H1 (cell line): ENCODE data around the gene ENAH. TPM values are rescaled to one million over a fixed set of nuclear protein-coding genes. Genes with fewer than 3 reads are reported as not detected.

Experiments used
- CTCF ChIA-PET: fragments of 300-600 bp; sonication (Branson Sonifier 250); formaldehyde crosslinking; loops from one replicate; lab custom pipeline; 2021; ENCODE audit not compliant: partially characterized antibody; lab: Charles Lee
- POLR2A ChIA-PET: fragments of 300-600 bp; sonication (Branson Sonifier 250); formaldehyde crosslinking; loops from one replicate; lab custom pipeline; 2021; ENCODE audit warnings: inconsistent platforms; ENCODE audit not compliant: partially characterized antibody; lab: Charles Lee
- DNase-seq, 2 experiments: peaks; one replicate each; pipeline versions ENCODE4 v3.0.0 to v3.0.0-alpha.2; 2010 to 2022; ENCODE audit warnings: low spot score in 2 of 2, low read depth in 1 of 2, mixed read lengths in 1 of 2
- FAIRE-seq: peaks from 2 replicates; lab custom pipeline; 2011; peaks lifted over from hg19 to GRCh38; lab: Jason Lieb, UNC
- H2AFZ ChIP-seq: 2 replicates; pipeline ENCODE4 v1.8.1; 2012; ENCODE audit warnings: low read length, inconsistent platforms
- H2AK5ac ChIP-seq: 2 replicates; pipeline ENCODE4 v1.6.1; 2013; ENCODE audit warnings: low read depth, low read length
- H2BK120ac ChIP-seq: replicated peaks from 2 replicates; pipeline ENCODE3; 2013; ENCODE audit warnings: low read depth, low read length, inconsistent platforms
- H2BK12ac ChIP-seq: 2 replicates; pipeline ENCODE4 v1.6.1; 2013; ENCODE audit warnings: low read depth, low read length
- H2BK15ac ChIP-seq: 2 replicates; pipeline ENCODE4 v1.6.1; 2013; ENCODE audit warnings: low read length
- H2BK20ac ChIP-seq: 2 replicates; pipeline ENCODE4 v1.6.1; 2013; ENCODE audit warnings: low read length
- H2BK5ac ChIP-seq: 2 replicates; pipeline ENCODE4 v1.6.1; 2013; ENCODE audit warnings: low read depth, low read length
- H3K14ac ChIP-seq: 2 replicates; pipeline ENCODE4 v1.6.1; 2013; ENCODE audit warnings: inconsistent platforms; ENCODE audit not compliant: insufficient read length
- H3K18ac ChIP-seq: 2 replicates; pipeline ENCODE4 v1.6.1; 2013; ENCODE audit warnings: low read length; ENCODE audit errors: extremely low read depth
- H3K23ac ChIP-seq: 2 replicates; pipeline ENCODE4 v1.6.1; 2013; ENCODE audit warnings: inconsistent platforms; ENCODE audit not compliant: insufficient read length
- H3K23me2 ChIP-seq: 2 replicates; pipeline ENCODE4 v1.6.1; 2013; ENCODE audit warnings: low read depth, low read length
- H3K27ac ChIP-seq: 2 replicates; pipeline ENCODE4 v1.6.1; 2011; ENCODE audit warnings: low read depth, low read length, inconsistent platforms
- H3K27me3 ChIP-seq, 4 experiments: replicated peaks in 1 of 4; 1 replicate in 1 of 4; 2 replicates in 3 of 4; pipeline versions ENCODE4 v1.6.1 to v1.8.1; 2011 to 2013; ENCODE audit warnings: low read length in 3 of 4, mild to moderate bottlenecking in 3 of 4, inconsistent platforms in 2 of 4, mixed read lengths in 2 of 4, moderate library complexity in 1 of 4; ENCODE audit not compliant: control insufficient read depth in 3 of 4, insufficient read depth in 3 of 4; ENCODE audit errors: extremely low read depth in 1 of 4
- H3K36me3 ChIP-seq, 4 experiments: 2 replicates each; pipeline versions ENCODE4 v1.6.1 to v1.8.1; 2011 to 2013; ENCODE audit warnings: mild to moderate bottlenecking in 4 of 4, low read length in 3 of 4, moderate library complexity in 2 of 4, control low read depth in 1 of 4, inconsistent platforms in 1 of 4; ENCODE audit not compliant: insufficient read depth in 4 of 4, control insufficient read depth in 2 of 4
- H3K4ac ChIP-seq: replicated peaks from 2 replicates; pipeline ENCODE3; 2013; ENCODE audit warnings: low read length, low read depth, mixed read lengths, inconsistent platforms; ENCODE audit not compliant: insufficient read length
- H3K4me1 ChIP-seq, 4 experiments: replicated peaks in 1 of 4; 1 replicate in 1 of 4; 2 replicates in 3 of 4; pipeline versions ENCODE4 v1.6.1 to v1.8.1; 2011 to 2013; ENCODE audit warnings: low read length in 3 of 4, inconsistent platforms in 2 of 4, mixed read lengths in 1 of 4; ENCODE audit not compliant: insufficient read depth in 4 of 4, control insufficient read depth in 3 of 4
- H3K4me2 ChIP-seq, 2 experiments: 2 replicates each; pipeline versions ENCODE4 v1.6.1 to v1.8.1; 2011 to 2013; ENCODE audit warnings: low read depth in 2 of 2, low read length in 2 of 2, control low read depth in 1 of 2, inconsistent platforms in 1 of 2, mild to moderate bottlenecking in 1 of 2; ENCODE audit not compliant: insufficient read depth in 1 of 2
- H3K4me3 ChIP-seq, 4 experiments: fragments of 200-600, 300-600 bp in 1 of 4; sonication (generic), shearing (Covaris generic), sonication (Bioruptor Twin) in 1 of 4; 2 replicates each; pipeline versions ENCODE4 v1.5.1 to v1.8.1; 2011 to 2016; ENCODE audit warnings: low read length in 4 of 4, low read depth in 3 of 4, control low read depth in 2 of 4, inconsistent platforms in 2 of 4, mild to moderate bottlenecking in 2 of 4, mixed read lengths in 1 of 4, moderate library complexity in 1 of 4; ENCODE audit not compliant: insufficient read depth in 2 of 4; ENCODE audit errors: extremely low read depth in 1 of 4
- H3K56ac ChIP-seq: replicated peaks from 2 replicates; pipeline ENCODE3; 2013; ENCODE audit warnings: low read depth, mild to moderate bottlenecking, mixed read lengths, low read length, inconsistent platforms; ENCODE audit not compliant: insufficient read length
- H3K79me1 ChIP-seq: 2 replicates; pipeline ENCODE4 v1.6.1; 2013; ENCODE audit warnings: low read depth, low read length, control low read depth
- H3K79me2 ChIP-seq, 2 experiments: 2 replicates each; pipeline versions ENCODE4 v1.6.1 to v1.8.1; 2012 to 2013; ENCODE audit warnings: low read length in 2 of 2, mild to moderate bottlenecking in 2 of 2, inconsistent platforms in 1 of 2; ENCODE audit not compliant: insufficient read depth in 2 of 2, control insufficient read depth in 1 of 2
- H3K9ac ChIP-seq, 4 experiments: replicated peaks in 1 of 4; 1 replicate in 1 of 4; 2 replicates in 3 of 4; pipeline versions ENCODE4 v1.6.1 to v1.8.1; 2011 to 2013; ENCODE audit warnings: low read depth in 3 of 4, low read length in 3 of 4, control low read depth in 2 of 4, mild to moderate bottlenecking in 2 of 4, moderate library complexity in 2 of 4, inconsistent platforms in 1 of 4; ENCODE audit errors: extremely low read depth in 1 of 4
- H3K9me3 ChIP-seq, 2 experiments: 2 replicates each; pipeline versions ENCODE4 v1.6.1 to v1.8.1; 2012 to 2013; ENCODE audit warnings: mild to moderate bottlenecking in 2 of 2, moderate library complexity in 2 of 2, control low read depth in 1 of 2, inconsistent platforms in 1 of 2, low read depth in 1 of 2, low read length in 1 of 2, mixed read lengths in 1 of 2; ENCODE audit not compliant: insufficient read depth in 2 of 2
- H4K20me1 ChIP-seq, 2 experiments: replicated peaks in 1 of 2; 2 replicates each; pipeline versions ENCODE3 to v1.8.1; 2011 to 2013; ENCODE audit warnings: inconsistent platforms in 2 of 2, low read length in 2 of 2, mild to moderate bottlenecking in 1 of 2; ENCODE audit not compliant: insufficient read depth in 2 of 2, control insufficient read depth in 1 of 2
- H4K5ac ChIP-seq: 2 replicates; pipeline ENCODE4 v1.6.1; 2013; ENCODE audit warnings: low read length, low read depth, mixed read lengths, inconsistent platforms; ENCODE audit not compliant: insufficient read length
- H4K8ac ChIP-seq: 2 replicates; pipeline ENCODE4 v1.8.0; 2013; ENCODE audit warnings: mild to moderate bottlenecking, moderate library complexity, low read length, inconsistent platforms; ENCODE audit not compliant: insufficient read depth; ENCODE audit errors: extremely low read depth
- H4K91ac ChIP-seq: replicated peaks from 2 replicates; pipeline ENCODE3; 2013; ENCODE audit warnings: low read length, mixed read lengths, inconsistent platforms; ENCODE audit not compliant: insufficient read length
- ASH2L ChIP-seq: fragments of 200-600, 300-600 bp; sonication (generic); IDR thresholded peaks from one replicate; pipeline ENCODE4 v1.7.1; 2017; ENCODE audit warnings: low read length
- ATF3 ChIP-seq: IDR thresholded peaks from 2 replicates; pipeline ENCODE4 v1.6.1; 2011; ENCODE audit warnings: low read depth, mild to moderate bottlenecking, low read length; ENCODE audit not compliant: insufficient read depth
- BCL11A ChIP-seq, 2 experiments: IDR thresholded peaks; one replicate each; pipeline ENCODE4 v1.6.1; 2011; ENCODE audit warnings: low read depth in 2 of 2, low read length in 2 of 2, mild to moderate bottlenecking in 2 of 2
- CEBPB ChIP-seq: IDR thresholded peaks from 2 replicates; pipeline ENCODE4 v1.6.1; 2012; ENCODE audit warnings: low read depth, low read length
- CREB1 ChIP-seq: IDR thresholded peaks from 2 replicates; pipeline ENCODE4 v1.6.1; 2012; ENCODE audit warnings: inconsistent platforms
- GABPA ChIP-seq: IDR thresholded peaks from 2 replicates; pipeline ENCODE4 v1.6.1; 2011; ENCODE audit warnings: mild to moderate bottlenecking, low read length, moderate library complexity, borderline replicate concordance; ENCODE audit not compliant: insufficient read depth
- KDM1A ChIP-seq: fragments of 200-600, 300-600 bp; sonication (generic); IDR thresholded peaks from 2 replicates; pipeline ENCODE4 v1.7.1; 2016; ENCODE audit warnings: mild to moderate bottlenecking, low read length, borderline replicate concordance
- KDM5A ChIP-seq: fragments of 200-600 bp; IDR thresholded peaks from 2 replicates; pipeline ENCODE4 v1.7.1; 2012; ENCODE audit warnings: mild to moderate bottlenecking, low read length, inconsistent platforms, mixed read lengths
- MAFK ChIP-seq: IDR thresholded peaks from 2 replicates; pipeline ENCODE4 v1.6.1; 2012; ENCODE audit warnings: low read depth, mild to moderate bottlenecking, improper control_type of control experiment, low read length
- NANOG ChIP-seq: IDR thresholded peaks from 2 replicates; pipeline ENCODE4 v1.6.1; 2011; ENCODE audit warnings: low read length, low read depth, mild to moderate bottlenecking, inconsistent platforms; ENCODE audit not compliant: insufficient read depth, poor library complexity, severe bottlenecking
- RBBP5 ChIP-seq: IDR thresholded peaks from 2 replicates; pipeline ENCODE4 v1.7.1; 2012; ENCODE audit warnings: low read depth, mild to moderate bottlenecking, inconsistent platforms, low read length, moderate library complexity, borderline replicate concordance
- YY1 ChIP-seq: IDR thresholded peaks from 2 replicates; pipeline ENCODE4 v1.6.1; 2011; ENCODE audit warnings: low read depth, mild to moderate bottlenecking, low read length
- WGBS, 2 experiments: shearing (Covaris generic) in 1 of 2; methylation state at CpG; one replicate each; pipeline versions ENCODE4 v1.1.6 to v1.1.7; 2013 to 2015; ENCODE audit warnings: low lambda C conversion rate in 2 of 2, mixed read lengths in 2 of 2, inconsistent platforms in 1 of 2, low coverage in 1 of 2, missing lambda C conversion rate in 1 of 2; ENCODE audit not compliant: insufficient replicate concordance in 2 of 2, insufficient coverage in 1 of 2, insufficient read length in 1 of 2; ENCODE audit errors: extremely low coverage in 1 of 2, missing lambda C conversion rate in 1 of 2; 5-methylcytosine and 5-hydroxymethylcytosine counted together
- polyA plus RNA-seq, 7 experiments: library from polyadenylated mRNA; depleted of rRNA in 3 of 7; stranded (reverse) in 5 of 7; unstranded in 2 of 7; fragments of >200 nt in 5 of 7; fragments of 200-250 nt in 2 of 7; gene quantifications; 1 replicate in 5 of 7; 2 replicates in 1 of 7; 4 replicates in 1 of 7; pipeline versions ENCODE4 v1.2.1 to v1.2.3, GENCODE V29; 2011 to 2013; ENCODE audit warnings: missing spikeins in 2 of 7, mixed read lengths in 2 of 7
- total RNA-seq: library from RNA; stranded (reverse); fragmentation: NEBNext Ultra II Directional; extraction: Animal tissue kit (Norgen Biotek cat#: 25700); gene quantifications from 2 replicates; pipeline ENCODE4 v1.2.1, GENCODE V29; 2021

Gene ENAH
- total and polyA plus RNA-seq, 2 of the 8 experiments (the other 6 are each of a cell fraction or from before 2014, with no cell fraction given) = 39.1 to 335 TPM

GRCh38 chr1:225476538-225476988 lies 176.4 kb downstream of the ENAH start:
- Histone ChIP-seq H2BK120ac (no peak overlapping the region), H3K36me3 (no peaks in the 10 kb centered on the region), H3K27ac (no peak overlapping the region), H3K23me2 (no peaks in the 10 kb centered on the region), H3K4me2 (no peak overlapping the region), H2AFZ (no peak overlapping the region), H2AK5ac (no peak overlapping the region), H3K9me3 (no peaks in the 10 kb centered on the region), H3K4me1 (peaks cover 0 to 6% (median 1%) of the 10 kb centered on the region in 4 experiments; a peak in 3 of 7 replicates), H2BK20ac (no peak overlapping the region), H3K9ac (no peak overlapping the region), H2BK12ac (no peak overlapping the region), H2BK15ac (no peak overlapping the region), H3K14ac (no peak overlapping the region), H3K79me1 (no peaks in the 10 kb centered on the region), H3K18ac (no peak overlapping the region), H4K5ac (no peak overlapping the region), H2BK5ac (no peak overlapping the region), H3K56ac (no peak overlapping the region), H3K79me2 (no peaks in the 10 kb centered on the region), H3K27me3 (no peaks in the 10 kb centered on the region), H4K91ac (no peak overlapping the region), H3K4ac (no peak overlapping the region), H4K8ac (no peak overlapping the region), H3K23ac (no peak overlapping the region), H4K20me1 (no peaks in the 10 kb centered on the region), H3K4me3 (no peak overlapping the region)
- TF ChIP-seq GABPA (no peak), KDM1A (no peak), CEBPB (no peak), RBBP5 (no peak), ASH2L (no peak), NANOG (no peak), BCL11A (IDR thresholded peaks at IDR 0.05; ENCODE audit: low read depth in 2 of 2, low read length in 2 of 2) (no peak), MAFK (no peak), KDM5A (no peak), CREB1 (no peak), YY1 (no peak), ATF3 (no peak)
- FAIRE-seq (no peak), DNase-seq (no peak)
- ChIA-PET CTCF (interaction anchor here (1.1 to 18.7 kb wide), 18 partner anchors 11 to 516 kb away, joined by 3 to 229 read pairs (median 6); partner anchors contain the start of genes EPHX1, LEFTY1, SRP9 and TMEM63A), POLR2A (no interaction called here)
- 65% methylated on average over 5 of the region's 5 CpGs; no CpG with 5 or more reads in 1 of the 2 experiments for WGBS, 2 experiments
